GM21737 (cell line): Measurements from ENCODE around the gene PCDHA10.

ENCODE experiments used
- ATAC-seq: cut with Tn5 transposase; IDR thresholded peaks from one replicate; pipeline ENCODE4 v1.9.1; 2021; ENCODE audit warnings: mild to moderate bottlenecking, moderate library complexity; ENCODE audit not compliant: unreplicated experiment

PCDHA10 gene

DNA sequence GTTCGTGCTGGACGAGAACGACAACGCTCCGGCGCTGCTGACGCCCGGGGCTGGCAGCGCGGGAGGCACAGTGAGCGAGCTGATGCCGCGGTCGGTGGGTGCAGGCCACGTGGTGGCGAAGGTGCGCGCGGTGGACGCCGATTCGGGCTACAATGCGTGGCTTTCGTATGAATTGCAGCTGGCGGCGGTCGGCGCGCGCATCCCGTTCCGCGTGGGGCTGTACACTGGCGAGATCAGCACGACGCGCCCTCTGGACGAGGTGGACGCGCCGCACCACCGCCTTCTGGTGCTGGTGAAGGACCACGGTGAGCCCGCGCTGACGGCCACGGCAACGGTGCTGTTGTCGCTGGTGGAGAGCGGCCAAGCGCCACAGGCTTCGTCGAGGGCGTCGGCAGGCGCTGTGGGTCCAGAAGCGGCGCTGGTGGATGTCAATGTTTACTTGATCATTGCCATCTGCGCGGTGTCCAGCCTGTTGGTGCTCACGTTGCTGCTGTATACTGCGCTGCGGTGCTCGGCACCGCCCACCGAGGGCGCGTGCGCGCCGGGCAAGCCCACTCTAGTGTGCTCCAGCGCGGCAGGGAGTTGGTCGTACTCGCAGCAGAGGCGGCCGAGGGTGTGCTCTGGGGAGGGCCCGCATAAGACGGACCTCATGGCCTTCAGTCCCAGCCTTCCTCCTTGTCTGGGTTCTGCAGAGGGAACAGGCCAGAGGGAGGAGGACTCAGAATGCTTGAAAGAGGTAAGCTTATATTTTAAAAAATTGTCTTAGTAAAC is 28.4 kb downstream of the PCDHA10 start:
- no peak for ATAC-seq

DNA sequence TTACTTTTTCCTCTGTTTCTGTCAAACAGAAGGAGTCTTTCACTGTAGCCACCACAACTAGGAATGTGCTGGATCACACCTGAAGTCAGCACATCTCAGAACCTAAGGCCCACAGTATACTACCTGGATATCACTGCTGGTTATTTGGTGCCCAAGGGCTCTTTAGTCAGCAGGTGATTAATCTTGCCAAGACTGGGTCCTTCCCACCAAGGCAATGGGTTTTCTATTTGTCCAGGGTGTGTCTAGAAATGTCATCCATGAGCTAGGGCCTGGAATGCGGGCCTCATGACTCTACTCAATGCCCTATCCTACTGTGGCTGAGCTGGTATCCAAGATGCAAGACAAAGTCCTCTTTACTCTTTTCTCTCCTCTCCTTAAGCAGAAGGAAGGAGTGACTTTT is 60.6 kb downstream of the PCDHA10 start:
- no peak for ATAC-seq
